ENCODE data around the gene C1orf87. TPM values are rescaled to one million over a fixed set of nuclear protein-coding genes. Genes with fewer than 3 reads are reported as not detected.

The C1orf87 gene

DNA sequence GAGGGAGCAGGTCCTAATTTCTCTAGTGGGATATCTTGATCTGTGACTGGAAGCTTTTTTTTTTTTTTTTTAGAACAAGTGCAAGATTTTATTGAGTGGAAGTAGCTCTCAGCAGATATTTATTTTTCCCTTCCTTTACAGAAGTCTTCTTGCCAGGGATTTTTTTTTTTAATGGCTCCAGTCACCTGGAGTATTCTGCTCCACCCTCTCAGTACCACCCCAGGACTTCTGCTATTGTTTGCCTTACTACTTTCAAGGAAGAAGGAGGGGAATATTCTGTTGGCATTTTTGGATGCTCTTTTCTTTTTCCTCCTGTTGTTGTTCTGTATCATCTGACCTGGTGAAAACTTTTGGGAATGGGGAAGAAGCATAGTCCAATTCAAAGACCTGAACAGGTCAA lies 123.9 kb downstream of the C1orf87 start:
- H4K8ac ChIP-seq (ENCODE audit: low read depth, low read length) = no peak overlapping the region
- no peak overlapping the region for H3K56ac ChIP-seq (ENCODE audit: low read length)
- no peak overlapping the region for H3K23ac ChIP-seq (ENCODE audit: low read length)
- no peaks in the 10 kb centered on the region for H3K27me3 ChIP-seq (ENCODE audit: insufficient read depth, low read length, poor library complexity)
- H3K36me3 ChIP-seq (ENCODE audit: control insufficient read depth, insufficient read depth, low read length) = no peaks in the 10 kb centered on the region
- H3K27ac ChIP-seq (ENCODE audit: low read depth, low read length) = no peak overlapping the region
- no peak overlapping the region for H2BK5ac ChIP-seq (ENCODE audit: low read length)
- H3K79me1 ChIP-seq (ENCODE audit: low read length) = no peaks in the 10 kb centered on the region
- no peak overlapping the region for H2BK15ac ChIP-seq (replicated peaks; ENCODE audit: low read depth)
- no peak overlapping the region for H4K5ac ChIP-seq (ENCODE audit: low read length)
- H3K18ac ChIP-seq (ENCODE audit: low read length) = no peak overlapping the region
- no peak overlapping the region for H2BK120ac ChIP-seq (ENCODE audit: low read depth, low read length)
- no peak overlapping the region for H3K4me3 ChIP-seq (ENCODE audit: low read length)
- no peak overlapping the region for H3K4me2 ChIP-seq (ENCODE audit: low read length)
- H3K4me1 ChIP-seq (ENCODE audit: control insufficient read depth, low read depth, low read length) = no peaks in the 10 kb centered on the region
- no peak overlapping the region for H2AK5ac ChIP-seq (ENCODE audit: low read length)
- H3K79me2 ChIP-seq (ENCODE audit: control insufficient read depth, insufficient read depth, low read length) = no peaks in the 10 kb centered on the region
- H3K4ac ChIP-seq (ENCODE audit: low read depth, low read length) = no peak overlapping the region
- DNase-seq = no peak
- H3K9ac ChIP-seq (ENCODE audit: low read length) = no peak overlapping the region

DNA sequence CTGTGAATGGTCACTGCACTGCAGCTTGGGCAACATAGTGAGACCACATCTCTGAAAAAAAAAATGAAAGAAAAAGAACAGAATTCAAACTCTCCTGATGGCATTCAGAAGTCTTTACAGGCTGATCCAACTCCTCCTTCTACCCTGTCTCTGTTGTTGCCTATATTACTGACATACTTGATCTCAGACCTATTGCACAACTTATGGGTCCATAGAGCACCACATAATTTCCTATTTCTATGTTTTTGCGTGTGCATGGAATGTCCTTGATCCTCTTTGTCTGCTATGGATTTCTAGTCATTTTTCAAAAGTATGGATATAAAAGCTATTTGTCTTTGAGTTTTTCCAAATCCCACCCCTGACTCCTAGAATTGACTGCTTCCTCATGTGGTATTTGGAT lies 124.6 kb downstream of the C1orf87 start:
- no peak overlapping the region for H3K56ac ChIP-seq (ENCODE audit: low read length)
- no peaks in the 10 kb centered on the region for H3K79me1 ChIP-seq (ENCODE audit: low read length)
- no peaks in the 10 kb centered on the region for H3K36me3 ChIP-seq (ENCODE audit: control insufficient read depth, insufficient read depth, low read length)
- no peak overlapping the region for H4K5ac ChIP-seq (ENCODE audit: low read length)
- H3K4ac ChIP-seq (ENCODE audit: low read depth, low read length) = no peak overlapping the region
- no CpG with 5 or more reads among the region's 1 CpG for WGBS (ENCODE audit: extremely low coverage, insufficient coverage, low lambda C conversion rate)
- no peak overlapping the region for H3K27ac ChIP-seq (ENCODE audit: low read depth, low read length)
- H3K4me1 ChIP-seq (ENCODE audit: control insufficient read depth, low read depth, low read length) = no peaks in the 10 kb centered on the region
- H2BK15ac ChIP-seq (replicated peaks; ENCODE audit: low read depth) = no peak overlapping the region
- H2BK120ac ChIP-seq (ENCODE audit: low read depth, low read length) = no peak overlapping the region
- no peak overlapping the region for H3K23ac ChIP-seq (ENCODE audit: low read length)
- H2AK5ac ChIP-seq (ENCODE audit: low read length) = no peak overlapping the region
- no peak for DNase-seq
- H3K4me3 ChIP-seq (ENCODE audit: low read length) = no peak overlapping the region
- no peaks in the 10 kb centered on the region for H3K27me3 ChIP-seq (ENCODE audit: insufficient read depth, low read length, poor library complexity)
- H4K8ac ChIP-seq (ENCODE audit: low read depth, low read length) = no peak overlapping the region
- H3K4me2 ChIP-seq (ENCODE audit: low read length) = no peak overlapping the region
- no peak overlapping the region for H2BK5ac ChIP-seq (ENCODE audit: low read length)
- H3K18ac ChIP-seq (ENCODE audit: low read length) = no peak overlapping the region
- H3K79me2 ChIP-seq (ENCODE audit: control insufficient read depth, insufficient read depth, low read length) = no peaks in the 10 kb centered on the region
- H3K9ac ChIP-seq (ENCODE audit: low read length) = no peak overlapping the region

DNA sequence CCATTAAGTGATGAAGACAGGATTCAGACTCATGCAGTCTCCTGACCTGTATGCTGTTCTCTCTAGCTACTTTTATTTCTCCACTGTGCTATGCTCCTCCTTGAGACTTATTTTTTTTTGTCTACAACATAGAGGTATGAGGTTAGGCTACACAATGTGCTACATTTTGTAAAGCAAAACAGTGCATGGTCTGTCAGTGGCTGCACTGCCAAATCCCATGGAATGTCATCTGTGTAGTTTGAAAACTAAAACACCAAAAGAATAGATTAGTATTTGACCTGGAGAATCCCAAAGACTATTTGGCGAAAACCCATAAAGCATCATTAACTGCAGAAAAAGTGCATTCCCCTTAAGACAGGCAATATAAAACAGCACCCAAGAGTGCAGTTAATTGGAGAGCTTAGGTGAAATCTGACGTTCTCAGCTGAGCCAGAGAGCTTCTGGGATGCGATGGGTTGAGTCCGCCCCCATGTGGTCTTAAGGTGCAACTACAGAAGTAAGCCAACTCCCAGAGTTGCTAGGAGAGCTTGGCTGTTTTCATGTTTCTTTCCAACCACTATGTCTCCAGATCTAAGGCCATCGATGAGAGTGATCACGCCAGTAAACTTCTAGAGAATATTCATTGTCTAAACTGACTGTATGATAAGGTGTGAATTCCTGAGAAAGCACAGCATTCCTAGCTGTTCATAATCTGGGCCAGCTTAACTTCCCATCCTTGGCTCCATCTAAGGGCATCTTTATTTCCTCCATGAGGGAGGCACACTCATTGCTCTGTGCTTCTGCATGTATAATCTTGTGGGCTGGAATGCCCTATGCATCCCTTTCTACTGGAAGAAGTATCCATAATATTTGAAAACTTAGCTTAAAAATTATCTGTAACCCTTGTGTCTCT lies 126.3 kb downstream of the C1orf87 start:
- H3K9ac ChIP-seq (ENCODE audit: low read length) = no peak overlapping the region
- H2BK5ac ChIP-seq (ENCODE audit: low read length) = no peak overlapping the region
- H2BK120ac ChIP-seq (ENCODE audit: low read depth, low read length) = no peak overlapping the region
- no peak overlapping the region for H3K4me2 ChIP-seq (ENCODE audit: low read length)
- no peak overlapping the region for H3K4ac ChIP-seq (ENCODE audit: low read depth, low read length)
- no peaks in the 10 kb centered on the region for H3K4me1 ChIP-seq (ENCODE audit: control insufficient read depth, low read depth, low read length)
- H3K79me1 ChIP-seq (ENCODE audit: low read length) = no peaks in the 10 kb centered on the region
- H3K23ac ChIP-seq (ENCODE audit: low read length) = no peak overlapping the region
- H2AK5ac ChIP-seq (ENCODE audit: low read length) = no peak overlapping the region
- no peak overlapping the region for H4K5ac ChIP-seq (ENCODE audit: low read length)
- H3K4me3 ChIP-seq (ENCODE audit: low read length) = no peak overlapping the region
- H3K27ac ChIP-seq (ENCODE audit: low read depth, low read length) = no peak overlapping the region
- no peak overlapping the region for H3K18ac ChIP-seq (ENCODE audit: low read length)
- no peaks in the 10 kb centered on the region for H3K27me3 ChIP-seq (ENCODE audit: insufficient read depth, low read length, poor library complexity)
- no peak overlapping the region for H2BK15ac ChIP-seq (replicated peaks; ENCODE audit: low read depth)
- H3K36me3 ChIP-seq (ENCODE audit: control insufficient read depth, insufficient read depth, low read length) = no peaks in the 10 kb centered on the region
- H4K8ac ChIP-seq (ENCODE audit: low read depth, low read length) = no peak overlapping the region
- H3K56ac ChIP-seq (ENCODE audit: low read length) = no peak overlapping the region
- WGBS (ENCODE audit: extremely low coverage, insufficient coverage, low lambda C conversion rate) = no CpG with 5 or more reads among the region's 6 CpGs
- no peaks in the 10 kb centered on the region for H3K79me2 ChIP-seq (ENCODE audit: control insufficient read depth, insufficient read depth, low read length)
- DNase-seq = peak; percentile 72

DNA sequence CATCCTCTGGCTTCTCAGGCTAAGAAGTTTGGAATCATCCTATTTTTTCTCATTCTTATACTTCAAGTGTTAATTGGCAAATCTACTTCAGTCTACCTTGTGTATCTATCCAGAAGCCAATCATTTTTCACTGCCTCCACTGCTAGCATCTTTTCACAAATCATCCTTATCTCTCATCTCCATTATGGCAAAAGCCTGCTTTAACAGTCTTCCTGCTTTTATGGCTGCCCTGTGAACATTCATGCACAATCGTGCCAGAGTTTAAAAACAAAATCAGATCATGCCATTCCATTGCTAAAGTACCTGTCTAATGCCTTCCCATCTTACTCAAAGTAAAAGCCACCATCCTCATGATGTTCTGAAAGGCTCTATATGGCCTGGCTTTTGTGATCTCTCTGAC lies 127.8 kb downstream of the C1orf87 start:
- H4K8ac ChIP-seq (ENCODE audit: low read depth, low read length) = no peak overlapping the region
- H3K27ac ChIP-seq (ENCODE audit: low read depth, low read length) = no peak overlapping the region
- no peak overlapping the region for H2BK120ac ChIP-seq (ENCODE audit: low read depth, low read length)
- no peak overlapping the region for H3K4ac ChIP-seq (ENCODE audit: low read depth, low read length)
- no peak overlapping the region for H2BK15ac ChIP-seq (replicated peaks; ENCODE audit: low read depth)
- WGBS (ENCODE audit: extremely low coverage, insufficient coverage, low lambda C conversion rate) = no CpG with 5 or more reads among the region's 1 CpG
- H3K18ac ChIP-seq (ENCODE audit: low read length) = no peak overlapping the region
- no peak overlapping the region for H3K9ac ChIP-seq (ENCODE audit: low read length)
- H2AK5ac ChIP-seq (ENCODE audit: low read length) = no peak overlapping the region
- H4K5ac ChIP-seq (ENCODE audit: low read length) = no peak overlapping the region
- no peak overlapping the region for H3K23ac ChIP-seq (ENCODE audit: low read length)
- DNase-seq = no peak
- no peaks in the 10 kb centered on the region for H3K36me3 ChIP-seq (ENCODE audit: control insufficient read depth, insufficient read depth, low read length)
- H3K79me2 ChIP-seq (ENCODE audit: control insufficient read depth, insufficient read depth, low read length) = no peaks in the 10 kb centered on the region
- H2BK5ac ChIP-seq (ENCODE audit: low read length) = no peak overlapping the region
- no peak overlapping the region for H3K56ac ChIP-seq (ENCODE audit: low read length)
- H3K4me1 ChIP-seq (ENCODE audit: control insufficient read depth, low read depth, low read length) = no peaks in the 10 kb centered on the region
- no peak overlapping the region for H3K4me3 ChIP-seq (ENCODE audit: low read length)
- no peaks in the 10 kb centered on the region for H3K27me3 ChIP-seq (ENCODE audit: insufficient read depth, low read length, poor library complexity)
- H3K79me1 ChIP-seq (ENCODE audit: low read length) = no peaks in the 10 kb centered on the region
- no peak overlapping the region for H3K4me2 ChIP-seq (ENCODE audit: low read length)

Small RNA genes lying within 50 kb of the gene (small RNA-seq; reads per million reads assigned to genes)
- gene RN7SL475P (ENCODE audit: insufficient read depth) = not detected
